Chondrocyte (in vitro differentiated cells): Measurements from ENCODE around the gene UBAP1. TPM values are rescaled to one million over a fixed set of nuclear protein-coding genes. Genes with fewer than 3 reads are reported as not detected.
"Not testable (repeated sequence)": the region's sequence is repeated elsewhere in the genome, so short reads cannot be mapped to it uniquely, and the experiment has no call there.

Experiments
- DNase-seq: peaks from one replicate; pipeline ENCODE4 v3.0.0; 2021; ENCODE audit warnings: mixed read lengths, low spot score
- H3K27ac Mint-ChIP-seq: one replicate; pipeline ENCODE4 v1.8.0; 2021; ENCODE audit warnings: mild to moderate bottlenecking, moderate library complexity, mixed read lengths; ENCODE audit not compliant: unreplicated experiment
- H3K27me3 Mint-ChIP-seq: 2 replicates; pipeline ENCODE4 v1.8.0; 2021; ENCODE audit warnings: low read depth, mixed read lengths
- H3K36me3 Mint-ChIP-seq: 2 replicates; pipeline ENCODE4 v1.8.0; 2021; ENCODE audit warnings: low read depth, mixed read lengths
- H3K4me1 Mint-ChIP-seq: 2 replicates; pipeline ENCODE4 v1.8.0; 2021; ENCODE audit warnings: low read depth, mild to moderate bottlenecking, mixed read lengths
- H3K4me3 Mint-ChIP-seq: one replicate; pipeline ENCODE4 v1.8.0; 2021; ENCODE audit warnings: mild to moderate bottlenecking, moderate library complexity, mixed read lengths; ENCODE audit not compliant: unreplicated experiment
- H3K9me3 Mint-ChIP-seq: 2 replicates; pipeline ENCODE4 v1.8.0; 2021; ENCODE audit warnings: low read depth, mixed read lengths
- total RNA-seq: library from RNA; stranded (reverse); gene quantifications from 3 replicates; pipeline ENCODE4 v1.2.1, GENCODE V29; 2021
- TF ChIP-seq, protein P1 (sequence below): fragments of 200-600 bp; sonication (generic); IDR thresholded peaks from 2 replicates; pipeline ENCODE4 v1.5.0; 2021; ENCODE audit warnings: antibody characterized with exemption, mild to moderate bottlenecking, moderate library complexity

UBAP1 gene
- total RNA-seq, 1 donor from 2014 or later: 33.3 TPM

- DNase-seq: no peak
- no peaks in the 10 kb centered on the region for H3K36me3 Mint-ChIP-seq
- no peaks in the 10 kb centered on the region for H3K27me3 Mint-ChIP-seq
- H3K4me3 Mint-ChIP-seq: no peak overlapping the region
- H3K27ac Mint-ChIP-seq: no peak overlapping the region
- peaks cover 4% of the 10 kb centered on the region for H3K4me1 Mint-ChIP-seq
- no peaks in the 10 kb centered on the region for H3K9me3 Mint-ChIP-seq
- TF ChIP-seq, protein P1, sequence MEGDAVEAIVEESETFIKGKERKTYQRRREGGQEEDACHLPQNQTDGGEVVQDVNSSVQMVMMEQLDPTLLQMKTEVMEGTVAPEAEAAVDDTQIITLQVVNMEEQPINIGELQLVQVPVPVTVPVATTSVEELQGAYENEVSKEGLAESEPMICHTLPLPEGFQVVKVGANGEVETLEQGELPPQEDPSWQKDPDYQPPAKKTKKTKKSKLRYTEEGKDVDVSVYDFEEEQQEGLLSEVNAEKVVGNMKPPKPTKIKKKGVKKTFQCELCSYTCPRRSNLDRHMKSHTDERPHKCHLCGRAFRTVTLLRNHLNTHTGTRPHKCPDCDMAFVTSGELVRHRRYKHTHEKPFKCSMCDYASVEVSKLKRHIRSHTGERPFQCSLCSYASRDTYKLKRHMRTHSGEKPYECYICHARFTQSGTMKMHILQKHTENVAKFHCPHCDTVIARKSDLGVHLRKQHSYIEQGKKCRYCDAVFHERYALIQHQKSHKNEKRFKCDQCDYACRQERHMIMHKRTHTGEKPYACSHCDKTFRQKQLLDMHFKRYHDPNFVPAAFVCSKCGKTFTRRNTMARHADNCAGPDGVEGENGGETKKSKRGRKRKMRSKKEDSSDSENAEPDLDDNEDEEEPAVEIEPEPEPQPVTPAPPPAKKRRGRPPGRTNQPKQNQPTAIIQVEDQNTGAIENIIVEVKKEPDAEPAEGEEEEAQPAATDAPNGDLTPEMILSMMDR: no peak
Measured at GRCh38 chr9:34271265-34272006, 92.6 kb downstream of the UBAP1 start.

- no peak for DNase-seq
- TF ChIP-seq, protein P1: no peak
- Mint-ChIP-seq H3K27me3 (no peaks in the 10 kb centered on the region), H3K36me3 (no peaks in the 10 kb centered on the region), H3K4me3 (no peak overlapping the region), H3K27ac (no peak overlapping the region), H3K4me1 (peaks cover 4% of the 10 kb centered on the region), H3K9me3 (no peaks in the 10 kb centered on the region)
Measured at GRCh38 chr9:34272101-34272541, 93.3 kb downstream of the UBAP1 start.

DNA sequence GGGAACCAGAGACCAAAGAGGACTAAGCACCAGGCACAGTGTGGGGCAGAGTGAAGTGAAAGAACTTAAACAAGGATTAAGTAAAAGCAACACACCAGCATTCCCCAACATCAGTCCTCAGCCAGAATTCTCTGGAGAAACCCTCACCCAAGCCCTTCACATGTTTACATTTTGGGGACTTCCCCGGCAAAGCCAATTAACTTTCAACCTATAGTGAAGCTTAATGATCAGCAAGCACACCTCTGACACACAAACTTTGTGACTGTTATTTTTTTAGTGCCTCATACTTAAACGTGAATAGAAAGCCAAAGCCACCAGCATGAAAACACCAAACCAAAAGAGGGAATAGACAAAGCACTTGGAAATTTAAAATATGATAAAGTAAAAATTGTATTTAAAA is 94.7 kb downstream of the UBAP1 start:
- not testable (repeated sequence) for H3K4me1 Mint-ChIP-seq, H3K27me3 Mint-ChIP-seq, H3K9me3 Mint-ChIP-seq, H3K36me3 Mint-ChIP-seq, H3K27ac Mint-ChIP-seq, H3K4me3 Mint-ChIP-seq, DNase-seq

GRCh38 chr9:34275811-34276210 is 97.0 kb downstream of the UBAP1 start:
- TF ChIP-seq, protein P1: no peak
- Mint-ChIP-seq H3K27me3 (no peaks in the 10 kb centered on the region), H3K4me1 (peaks cover 4% of the 10 kb centered on the region), H3K9me3 (no peaks in the 10 kb centered on the region), H3K4me3 (no peak overlapping the region), H3K36me3 (no peaks in the 10 kb centered on the region), H3K27ac (no peak overlapping the region)
- no peak for DNase-seq

DNA sequence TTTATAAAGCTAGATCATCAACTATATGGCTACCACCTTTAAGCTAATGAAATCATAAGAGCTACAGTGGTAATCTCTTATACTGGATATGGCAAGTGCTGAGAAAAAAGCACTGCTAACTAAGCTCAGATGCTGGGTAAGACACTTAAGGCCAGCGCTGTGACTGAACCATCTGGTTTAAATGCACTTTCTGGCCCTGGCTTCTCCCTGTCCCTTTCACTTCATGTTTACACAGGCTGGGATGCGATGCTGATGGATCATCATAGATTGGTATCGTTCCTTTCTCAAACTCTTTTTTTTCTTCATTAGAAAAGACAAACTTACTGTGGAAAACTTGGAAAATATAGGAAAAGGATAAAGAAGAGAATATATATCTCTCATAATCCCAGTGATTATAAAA is 97.9 kb downstream of the UBAP1 start:
- no peak overlapping the region for H3K27ac Mint-ChIP-seq
- H3K9me3 Mint-ChIP-seq: no peaks in the 10 kb centered on the region
- H3K4me1 Mint-ChIP-seq: peaks cover 4% of the 10 kb centered on the region
- H3K4me3 Mint-ChIP-seq: no peak overlapping the region
- TF ChIP-seq, protein P1: no peak
- H3K36me3 Mint-ChIP-seq: no peaks in the 10 kb centered on the region
- H3K27me3 Mint-ChIP-seq: no peaks in the 10 kb centered on the region
- DNase-seq: no peak

- TF ChIP-seq, protein P1: no peak
- H3K4me1 Mint-ChIP-seq: no peaks in the 10 kb centered on the region
- no peak overlapping the region for H3K27ac Mint-ChIP-seq
- no peaks in the 10 kb centered on the region for H3K36me3 Mint-ChIP-seq
- DNase-seq: no peak
- H3K9me3 Mint-ChIP-seq: no peaks in the 10 kb centered on the region
- H3K4me3 Mint-ChIP-seq: no peak overlapping the region
- no peaks in the 10 kb centered on the region for H3K27me3 Mint-ChIP-seq
Measured at GRCh38 chr9:34279411-34279810, 100.6 kb downstream of the UBAP1 start.
